ENCODE measurements around the gene SHC3.

- TF ChIP-seq CTCF (IDR thresholded peaks at IDR 0.05) (no peak), ZFX (IDR thresholded peaks at IDR 0.05; ENCODE audit: borderline replicate concordance) (no peak)
Measured at GRCh38 chr9:89010526-89011111, 168.0 kb downstream of the SHC3 start.

All from 22Rv1 (cell line).